PFSK-1 (cell line): ENCODE results near the gene ELL2.

ENCODE experiments used
- FOXP2 ChIP-seq: optimal IDR thresholded peaks from 2 replicates; pipeline ENCODE3; 2011; ENCODE audit warnings: borderline replicate concordance, control low read depth, inconsistent platforms; ENCODE audit not compliant: insufficient read depth; ENCODE audit errors: extremely low read length, extremely low read depth
- POLR2AphosphoS5 ChIP-seq: IDR thresholded peaks from 2 replicates; pipeline ENCODE4 v1.6.1; 2012; ENCODE audit warnings: low read depth, mild to moderate bottlenecking, control low read depth, low read length, moderate library complexity
- SIN3A ChIP-seq: IDR thresholded peaks from 2 replicates; pipeline ENCODE4 v1.6.1; 2012; ENCODE audit warnings: mild to moderate bottlenecking, low read length, moderate library complexity, borderline replicate concordance; ENCODE audit not compliant: insufficient read depth
- TAF1 ChIP-seq: IDR thresholded peaks from 2 replicates; pipeline ENCODE4 v1.6.1; 2012; ENCODE audit warnings: low read length, control low read depth, borderline replicate concordance; ENCODE audit not compliant: insufficient read depth
- TF ChIP-seq, protein P1 (sequence below), 2 experiments: IDR thresholded peaks; 2 replicates each; pipeline versions ENCODE4 v1.6.1 to v1.8.0; 2011 to 2012; ENCODE audit warnings: low read depth in 2 of 2, low read length in 2 of 2, control low read depth in 1 of 2, inconsistent platforms in 1 of 2, mild to moderate bottlenecking in 1 of 2, moderate library complexity in 1 of 2; ENCODE audit not compliant: insufficient read depth in 1 of 2

The ELL2 gene

GRCh38 chr5:95881833-95882232, 79.8 kb downstream of the ELL2 start:
- no peak for TF ChIP-seq POLR2AphosphoS5
- TF ChIP-seq, protein P1, sequence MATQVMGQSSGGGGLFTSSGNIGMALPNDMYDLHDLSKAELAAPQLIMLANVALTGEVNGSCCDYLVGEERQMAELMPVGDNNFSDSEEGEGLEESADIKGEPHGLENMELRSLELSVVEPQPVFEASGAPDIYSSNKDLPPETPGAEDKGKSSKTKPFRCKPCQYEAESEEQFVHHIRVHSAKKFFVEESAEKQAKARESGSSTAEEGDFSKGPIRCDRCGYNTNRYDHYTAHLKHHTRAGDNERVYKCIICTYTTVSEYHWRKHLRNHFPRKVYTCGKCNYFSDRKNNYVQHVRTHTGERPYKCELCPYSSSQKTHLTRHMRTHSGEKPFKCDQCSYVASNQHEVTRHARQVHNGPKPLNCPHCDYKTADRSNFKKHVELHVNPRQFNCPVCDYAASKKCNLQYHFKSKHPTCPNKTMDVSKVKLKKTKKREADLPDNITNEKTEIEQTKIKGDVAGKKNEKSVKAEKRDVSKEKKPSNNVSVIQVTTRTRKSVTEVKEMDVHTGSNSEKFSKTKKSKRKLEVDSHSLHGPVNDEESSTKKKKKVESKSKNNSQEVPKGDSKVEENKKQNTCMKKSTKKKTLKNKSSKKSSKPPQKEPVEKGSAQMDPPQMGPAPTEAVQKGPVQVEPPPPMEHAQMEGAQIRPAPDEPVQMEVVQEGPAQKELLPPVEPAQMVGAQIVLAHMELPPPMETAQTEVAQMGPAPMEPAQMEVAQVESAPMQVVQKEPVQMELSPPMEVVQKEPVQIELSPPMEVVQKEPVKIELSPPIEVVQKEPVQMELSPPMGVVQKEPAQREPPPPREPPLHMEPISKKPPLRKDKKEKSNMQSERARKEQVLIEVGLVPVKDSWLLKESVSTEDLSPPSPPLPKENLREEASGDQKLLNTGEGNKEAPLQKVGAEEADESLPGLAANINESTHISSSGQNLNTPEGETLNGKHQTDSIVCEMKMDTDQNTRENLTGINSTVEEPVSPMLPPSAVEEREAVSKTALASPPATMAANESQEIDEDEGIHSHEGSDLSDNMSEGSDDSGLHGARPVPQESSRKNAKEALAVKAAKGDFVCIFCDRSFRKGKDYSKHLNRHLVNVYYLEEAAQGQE (IDR thresholded peaks at IDR 0.05; ENCODE audit: insufficient read depth in 1 of 2, low read depth in 2 of 2, low read length in 2 of 2) = no peak
- TF ChIP-seq FOXP2 = no peak
- no peak for TF ChIP-seq SIN3A

DNA sequence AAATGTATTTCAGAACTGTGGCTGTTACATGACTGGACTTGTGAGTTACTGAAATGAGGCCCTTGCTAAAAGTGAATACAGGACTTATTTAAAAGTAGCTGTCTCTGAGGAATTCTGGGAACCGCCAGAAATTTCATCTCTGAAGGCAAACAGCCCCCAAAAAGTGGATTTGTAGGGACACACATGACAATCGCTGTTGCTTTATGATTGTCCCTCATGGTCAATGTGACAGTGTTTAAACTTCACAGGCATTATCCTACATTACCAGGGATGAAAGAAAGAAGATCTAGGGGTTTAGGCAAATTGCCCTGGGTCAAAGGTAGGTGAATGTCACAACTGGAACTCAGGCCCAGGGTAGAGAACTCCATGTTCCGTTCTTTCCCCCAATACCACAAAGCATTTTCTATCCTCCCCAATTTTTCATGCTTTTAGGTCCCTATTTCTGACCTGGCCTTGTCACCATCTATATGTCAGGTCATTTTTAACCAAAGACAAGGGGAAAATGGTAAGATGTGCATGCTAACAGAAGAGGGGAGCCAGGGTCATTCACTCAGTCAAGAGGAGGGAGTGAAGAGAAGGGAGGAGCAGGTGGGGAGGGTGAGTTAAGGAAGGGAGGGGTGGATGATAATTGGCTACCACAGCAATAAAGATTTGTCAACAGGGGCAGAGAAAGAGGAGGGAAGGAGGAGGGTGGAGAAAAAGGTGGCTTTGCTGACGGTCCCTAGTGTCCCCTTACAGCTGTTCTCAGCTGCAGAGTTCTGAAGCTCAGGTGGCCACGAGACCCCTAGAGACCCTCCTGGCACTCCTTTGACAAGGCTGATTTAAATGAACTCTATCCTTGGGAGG, 81.3 kb downstream of the ELL2 start:
- TF ChIP-seq SIN3A (no peak), POLR2AphosphoS5 (no peak), FOXP2 (no peak), TAF1 (no peak)
- TF ChIP-seq, protein P1 (IDR thresholded peaks at IDR 0.05; ENCODE audit: insufficient read depth in 1 of 2, low read depth in 2 of 2, low read length in 2 of 2) = no peak

DNA sequence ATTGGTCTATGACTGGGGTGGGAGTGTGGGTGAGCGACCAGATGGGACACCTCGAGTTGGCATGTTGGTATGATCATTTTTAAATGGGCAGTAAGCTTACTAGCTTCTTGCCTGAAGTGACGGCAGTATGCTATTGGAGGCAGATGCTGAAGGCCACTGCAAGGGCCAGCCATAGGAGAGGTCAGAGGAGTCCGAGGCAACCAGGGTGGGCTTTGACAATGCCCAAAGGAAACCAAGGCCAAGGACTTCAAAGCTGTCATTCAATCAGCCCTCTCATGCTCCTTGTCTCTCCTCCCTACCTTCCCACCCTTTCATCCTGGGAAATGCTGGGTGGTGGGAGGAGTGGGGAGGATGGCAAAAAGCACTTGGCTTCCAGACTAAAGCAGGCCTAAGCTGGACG, 82.0 kb downstream of the ELL2 start:
- no peak for TF ChIP-seq FOXP2

DNA sequence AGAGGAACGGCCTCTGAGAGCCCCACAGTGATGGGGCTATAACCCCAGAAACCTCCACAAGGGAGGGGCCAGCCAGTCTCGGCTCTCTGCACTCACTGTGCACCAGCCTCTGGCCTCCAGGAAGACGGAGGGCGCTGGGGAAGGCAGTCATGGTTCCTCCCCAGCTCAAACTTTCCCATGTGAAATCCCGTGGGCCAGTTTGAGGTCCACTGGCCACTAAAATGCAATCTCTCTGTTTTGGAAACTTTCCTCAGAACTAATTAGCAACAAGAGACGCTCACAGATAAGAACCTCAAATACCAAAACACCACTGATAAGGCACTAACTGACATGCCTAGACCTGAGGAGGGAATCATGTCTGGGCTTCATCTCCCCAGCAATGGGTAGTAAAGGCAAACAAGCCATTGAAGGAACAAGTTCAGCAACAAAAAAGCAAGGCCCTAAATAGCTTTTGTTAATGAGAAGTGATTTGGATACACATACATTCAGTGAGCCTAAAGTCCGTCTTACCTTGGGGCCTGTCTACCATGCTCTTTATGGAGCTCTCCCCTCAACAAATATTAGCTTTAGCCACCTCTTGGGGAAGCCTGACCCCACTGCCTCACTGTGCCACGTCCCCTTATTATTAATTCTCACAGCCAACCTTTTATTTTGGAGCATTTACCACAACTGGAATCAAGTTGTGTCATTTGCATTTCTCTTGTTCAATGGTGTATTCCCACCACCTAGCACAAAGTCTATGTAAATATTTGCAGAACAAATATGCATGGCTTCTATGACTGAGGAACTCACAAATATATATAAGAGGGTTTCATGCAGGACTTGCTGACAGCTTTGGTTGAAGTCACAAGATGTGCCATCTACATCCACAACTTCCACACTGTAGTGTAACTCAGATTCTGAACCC, 83.0 kb downstream of the ELL2 start:
- no peak for TF ChIP-seq TAF1
- no peak for TF ChIP-seq POLR2AphosphoS5
- no peak for TF ChIP-seq SIN3A
- TF ChIP-seq FOXP2 = no peak
- TF ChIP-seq, protein P1 (IDR thresholded peaks at IDR 0.05; ENCODE audit: insufficient read depth in 1 of 2, low read depth in 2 of 2, low read length in 2 of 2) = no peak

GRCh38 chr5:95876782-95877181, 84.9 kb downstream of the ELL2 start:
- TF ChIP-seq, protein P1 (IDR thresholded peaks at IDR 0.05; ENCODE audit: insufficient read depth in 1 of 2, low read depth in 2 of 2, low read length in 2 of 2) = no peak
- TF ChIP-seq FOXP2 (no peak), TAF1 (no peak), POLR2AphosphoS5 (no peak), SIN3A (no peak)
